ENCODE measurements around the gene ZC3HAV1. TPM values are rescaled to one million over a fixed set of nuclear protein-coding genes. Genes with fewer than 3 reads are reported as not detected.
A peak's percentile ranks its signal among the peaks of the same experiment; 100 is the strongest.
"Not testable (repeated sequence)": the region's sequence is repeated elsewhere in the genome, so short reads cannot be mapped to it uniquely, and the experiment has no call there.

The ZC3HAV1 gene
- total and polyA plus RNA-seq, 4 donors, result 4.1 to 39.5 (median 18.4) TPM

GRCh38 chr7:139034855-139035585, 74.5 kb downstream of the ZC3HAV1 start:
- no peaks in the 10 kb centered on the region for H3K9me3 ChIP-seq (ENCODE audit: control insufficient read depth, low read length)
- 11 to 12% methylated on average over 42 to 47 of the region's 47 CpGs for WGBS, 2 donors
- no peaks in the 10 kb centered on the region for H3K36me3 ChIP-seq (ENCODE audit: control insufficient read depth in 1 of 2, insufficient read depth in 2 of 2, low read length in 1 of 2)
- H3K4me3 ChIP-seq (ENCODE audit: low read length in 2 of 2), result peak overlapping the region; percentile 53 to 57
- no peak overlapping the region for H3K27ac ChIP-seq (ENCODE audit: low read depth in 1 of 2, low read length in 2 of 2)
- ATAC-seq (ENCODE audit: low FRiP score) (peak; percentile 48), DNase-seq (peak; percentile 58 to 72)
- H3K4me1 ChIP-seq (ENCODE audit: control insufficient read depth in 1 of 2, insufficient read depth in 2 of 2, low read length in 2 of 2), result no peaks in the 10 kb centered on the region
- H3K27me3 ChIP-seq (ENCODE audit: control insufficient read depth in 1 of 2, insufficient read depth in 2 of 2, low read length in 1 of 2), result no peaks in the 10 kb centered on the region
- intact Hi-C loops (cut with DNase I), result no loop called here

DNA sequence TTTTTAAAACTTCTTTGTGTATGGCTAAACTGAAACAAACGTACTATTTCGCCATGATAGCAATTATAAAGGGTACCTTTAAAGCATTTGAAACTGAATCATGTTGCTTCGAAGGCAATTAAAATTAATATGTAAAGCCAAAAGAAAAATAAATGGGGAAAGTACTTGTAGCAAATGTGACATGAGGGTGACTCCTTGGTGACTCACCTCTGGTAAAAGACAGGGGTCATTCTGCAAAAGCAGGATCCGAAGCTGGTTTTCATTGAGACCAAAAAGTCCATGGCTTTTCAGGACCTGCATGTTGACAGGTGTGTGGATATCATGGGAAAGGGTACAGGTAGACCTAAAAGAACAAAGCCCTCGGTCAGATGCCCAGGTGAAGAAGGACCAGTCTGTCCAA, 75.2 kb downstream of the ZC3HAV1 start:
- ATAC-seq (ENCODE audit: low FRiP score), result no peak
- 90 to 91% methylated on average over 5 of the region's 5 CpGs for WGBS, 2 donors
- Histone ChIP-seq H3K4me3 (ENCODE audit: low read length in 2 of 2) (no peak overlapping the region), H3K36me3 (ENCODE audit: control insufficient read depth in 1 of 2, insufficient read depth in 2 of 2, low read length in 1 of 2) (no peaks in the 10 kb centered on the region), H3K4me1 (ENCODE audit: control insufficient read depth in 1 of 2, insufficient read depth in 2 of 2, low read length in 2 of 2) (no peaks in the 10 kb centered on the region), H3K27ac (ENCODE audit: low read depth in 1 of 2, low read length in 2 of 2) (no peak overlapping the region), H3K9me3 (ENCODE audit: control insufficient read depth, low read length) (no peaks in the 10 kb centered on the region), H3K27me3 (ENCODE audit: control insufficient read depth in 1 of 2, insufficient read depth in 2 of 2, low read length in 1 of 2) (no peaks in the 10 kb centered on the region)
- intact Hi-C loops (cut with DNase I), result no loop called here
- no peak for DNase-seq

DNA sequence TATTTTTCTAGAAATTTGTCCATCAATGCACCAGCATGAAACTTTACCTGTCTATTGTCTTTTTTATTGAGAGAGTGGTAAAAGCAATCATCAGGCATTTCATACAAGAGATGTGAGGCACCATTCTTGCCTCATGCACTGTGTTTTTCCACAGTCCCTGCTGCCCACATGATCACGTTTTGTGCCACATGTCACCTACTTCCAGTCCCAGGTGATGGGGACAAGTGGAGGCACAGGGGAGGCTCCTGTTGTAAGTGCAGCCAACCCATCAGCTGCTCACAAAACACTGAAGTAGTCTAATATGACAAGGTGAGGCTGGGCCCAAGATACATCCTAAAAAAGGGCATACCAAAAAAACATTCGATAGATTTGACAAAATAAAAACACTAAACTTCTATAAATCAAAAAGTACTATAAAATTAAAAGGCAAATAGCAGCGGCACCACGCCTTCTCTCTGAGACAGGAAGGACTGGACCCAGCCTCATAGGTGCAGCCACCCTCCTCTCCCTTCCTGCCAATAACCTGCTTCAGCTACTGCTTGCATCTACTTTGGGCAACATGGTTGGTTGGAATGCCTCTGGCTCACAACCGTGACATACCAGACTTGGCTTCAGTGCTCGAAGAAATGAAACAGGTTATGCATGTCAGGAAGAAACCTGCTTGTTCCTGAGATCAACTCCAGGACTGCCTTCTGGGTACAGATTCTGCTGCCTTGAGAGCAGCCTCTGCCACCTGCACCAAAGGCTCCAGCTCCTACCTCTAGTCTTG, 76.0 kb downstream of the ZC3HAV1 start:
- no peak for ATAC-seq (ENCODE audit: low FRiP score)

GRCh38 chr7:139032473-139032872, 77.0 kb downstream of the ZC3HAV1 start:
- ATAC-seq (ENCODE audit: low FRiP score) (no peak), DNase-seq (no peak)
- no peaks in the 10 kb centered on the region for H3K27me3 ChIP-seq (ENCODE audit: control insufficient read depth in 1 of 2, insufficient read depth in 2 of 2, low read length in 1 of 2)
- 94 to 95% methylated on average over 4 of the region's 4 CpGs for WGBS, 2 donors
- H3K4me1 ChIP-seq (ENCODE audit: control insufficient read depth in 1 of 2, insufficient read depth in 2 of 2, low read length in 2 of 2), result no peaks in the 10 kb centered on the region
- intact Hi-C loops (cut with DNase I), result no loop called here
- no peaks in the 10 kb centered on the region for H3K9me3 ChIP-seq (ENCODE audit: control insufficient read depth, low read length)
- H3K36me3 ChIP-seq (ENCODE audit: control insufficient read depth in 1 of 2, insufficient read depth in 2 of 2, low read length in 1 of 2), result no peaks in the 10 kb centered on the region
- no peak overlapping the region for H3K27ac ChIP-seq (ENCODE audit: low read depth in 1 of 2, low read length in 2 of 2)
- H3K4me3 ChIP-seq (ENCODE audit: low read length in 2 of 2), result no peak overlapping the region

More for the DNA sequence above, 76.0 kb downstream of the ZC3HAV1 start:
- H3K4me1 ChIP-seq (ENCODE audit: control insufficient read depth in 1 of 2, insufficient read depth in 2 of 2, low read length in 2 of 2), result no peaks in the 10 kb centered on the region
- H3K4me3 ChIP-seq (ENCODE audit: low read length in 2 of 2), result no peak overlapping the region
- no peak for DNase-seq
- H3K27ac ChIP-seq (ENCODE audit: low read depth in 1 of 2, low read length in 2 of 2), result no peak overlapping the region
- intact Hi-C loops (cut with DNase I), result no loop called here
- H3K27me3 ChIP-seq (ENCODE audit: control insufficient read depth in 1 of 2, insufficient read depth in 2 of 2, low read length in 1 of 2), result no peaks in the 10 kb centered on the region
- H3K9me3 ChIP-seq (ENCODE audit: control insufficient read depth, low read length), result no peaks in the 10 kb centered on the region
- 79 to 80% methylated on average over 6 of the region's 6 CpGs for WGBS, 2 donors
- H3K36me3 ChIP-seq (ENCODE audit: control insufficient read depth in 1 of 2, insufficient read depth in 2 of 2, low read length in 1 of 2), result no peaks in the 10 kb centered on the region

DNA sequence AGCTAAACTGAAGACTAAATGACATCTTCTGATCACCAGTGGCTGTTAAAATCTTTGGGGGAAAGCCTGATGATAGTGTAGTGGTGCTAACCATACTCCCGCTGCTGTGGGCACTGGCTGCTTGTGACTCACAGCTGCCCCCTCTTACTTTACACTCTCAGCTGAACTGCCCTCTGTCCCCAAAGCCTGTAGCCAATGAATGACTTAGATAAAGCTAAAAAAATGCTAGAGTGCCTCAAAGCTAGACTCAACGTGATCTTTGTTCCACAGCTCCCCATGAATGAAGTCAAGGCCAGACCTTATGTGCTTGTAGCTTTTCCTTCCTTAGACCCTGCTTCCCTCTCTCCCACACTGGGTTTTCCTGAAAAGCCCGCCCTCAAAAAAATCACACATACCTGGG, 80.2 kb downstream of the ZC3HAV1 start:
- no peak overlapping the region for H3K27ac ChIP-seq (ENCODE audit: low read depth in 1 of 2, low read length in 2 of 2)
- intact Hi-C loops (cut with DNase I), result no loop called here
- DNase-seq (no peak), ATAC-seq (ENCODE audit: low FRiP score) (no peak)
- no peak overlapping the region for H3K4me3 ChIP-seq (ENCODE audit: low read length in 2 of 2)
- H3K4me1 ChIP-seq (ENCODE audit: control insufficient read depth in 1 of 2, insufficient read depth in 2 of 2, low read length in 2 of 2), result no peaks in the 10 kb centered on the region
- 92 to 94% methylated on average over 3 of the region's 3 CpGs for WGBS, 2 donors
- H3K27me3 ChIP-seq (ENCODE audit: control insufficient read depth in 1 of 2, insufficient read depth in 2 of 2, low read length in 1 of 2), result no peaks in the 10 kb centered on the region
- H3K9me3 ChIP-seq (ENCODE audit: control insufficient read depth, low read length), result no peaks in the 10 kb centered on the region
- H3K36me3 ChIP-seq (ENCODE audit: control insufficient read depth in 1 of 2, insufficient read depth in 2 of 2, low read length in 1 of 2), result peaks cover 0 to 1% of the 10 kb centered on the region in 2 donors

DNA sequence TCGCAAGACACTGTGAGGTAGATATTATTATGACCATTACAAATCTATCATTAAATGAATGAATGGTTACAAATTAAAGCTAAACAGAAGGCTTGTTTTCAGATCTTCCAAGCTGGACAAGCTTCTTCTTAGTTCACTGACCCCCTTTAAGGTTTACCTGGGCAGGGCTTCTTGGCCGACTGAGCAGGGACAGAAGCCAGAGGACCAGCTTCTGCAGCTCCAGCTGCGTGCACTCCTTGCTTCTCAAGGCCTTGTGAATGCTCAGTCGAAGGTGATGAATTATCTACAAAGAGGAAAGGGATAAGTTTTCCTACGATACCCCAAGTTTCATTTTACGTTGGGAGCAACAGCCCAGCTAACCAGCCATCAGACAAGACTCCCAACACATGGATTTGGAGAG, 83.0 kb downstream of the ZC3HAV1 start:
- ATAC-seq (ENCODE audit: low FRiP score) (no peak), DNase-seq (no peak)
- intact Hi-C loops (cut with DNase I), result no loop called here
- WGBS, 2 donors, result 89 to 91% methylated on average over 6 of the region's 6 CpGs
- Histone ChIP-seq H3K4me3 (ENCODE audit: low read length in 2 of 2) (no peak overlapping the region), H3K27ac (ENCODE audit: low read depth in 1 of 2, low read length in 2 of 2) (no peak overlapping the region), H3K36me3 (ENCODE audit: control insufficient read depth in 1 of 2, insufficient read depth in 2 of 2, low read length in 1 of 2) (peaks cover 0 to 1% of the 10 kb centered on the region in 2 donors), H3K9me3 (ENCODE audit: control insufficient read depth, low read length) (no peaks in the 10 kb centered on the region), H3K4me1 (ENCODE audit: control insufficient read depth in 1 of 2, insufficient read depth in 2 of 2, low read length in 2 of 2) (no peaks in the 10 kb centered on the region), H3K27me3 (ENCODE audit: control insufficient read depth in 1 of 2, insufficient read depth in 2 of 2, low read length in 1 of 2) (no peaks in the 10 kb centered on the region)

DNA sequence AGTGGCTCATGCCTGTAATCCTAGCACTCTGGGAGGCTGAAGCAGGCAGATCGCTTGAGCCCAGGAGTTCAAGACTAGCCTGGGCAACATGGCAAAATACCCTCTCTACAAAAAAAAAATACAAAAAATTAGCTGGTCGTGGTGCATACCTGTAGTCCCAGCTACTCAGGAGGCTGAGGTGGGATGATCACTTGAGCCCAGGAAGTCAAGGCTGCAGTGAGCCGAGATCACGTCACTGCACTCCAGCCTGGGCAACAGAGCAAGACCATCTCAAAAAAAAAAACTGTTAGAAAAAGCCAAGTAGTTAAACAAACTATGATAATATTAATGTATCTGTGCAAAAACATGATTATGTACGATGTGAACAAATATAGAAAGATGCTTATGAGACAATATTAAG, 83.7 kb downstream of the ZC3HAV1 start:
- intact Hi-C loops (cut with DNase I); DNase-seq; H3K27me3 ChIP-seq (ENCODE audit: control insufficient read depth in 1 of 2, insufficient read depth in 2 of 2, low read length in 1 of 2); H3K9me3 ChIP-seq (ENCODE audit: control insufficient read depth, low read length); H3K27ac ChIP-seq (ENCODE audit: low read depth in 1 of 2, low read length in 2 of 2); H3K36me3 ChIP-seq (ENCODE audit: control insufficient read depth in 1 of 2, insufficient read depth in 2 of 2, low read length in 1 of 2); H3K4me3 ChIP-seq (ENCODE audit: low read length in 2 of 2); ATAC-seq (ENCODE audit: low FRiP score); H3K4me1 ChIP-seq (ENCODE audit: control insufficient read depth in 1 of 2, insufficient read depth in 2 of 2, low read length in 2 of 2): not testable (repeated sequence)
- 86 to 91% methylated on average over 5 of the region's 5 CpGs for WGBS, 2 donors

DNA sequence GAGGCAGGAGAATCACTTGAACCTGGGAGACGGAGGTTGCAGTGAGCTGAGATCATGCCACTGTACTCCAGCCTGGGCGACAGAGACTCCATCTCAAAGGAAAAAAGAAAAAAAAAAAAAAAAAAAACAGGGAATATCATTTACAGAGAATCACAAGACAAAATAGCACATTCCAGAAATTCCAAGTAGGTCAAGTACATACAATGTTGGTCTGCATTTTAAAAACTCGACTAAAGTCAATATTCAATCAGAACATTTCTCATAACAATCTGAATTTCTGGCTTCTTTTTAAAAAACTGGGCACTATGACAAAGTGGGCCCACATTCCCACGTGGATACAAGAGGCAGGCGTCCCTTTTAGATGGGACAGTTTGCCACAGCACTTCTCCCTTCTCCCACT, 86.4 kb downstream of the ZC3HAV1 start:
- Histone ChIP-seq H3K9me3 (ENCODE audit: control insufficient read depth, low read length) (no peaks in the 10 kb centered on the region), H3K4me1 (ENCODE audit: control insufficient read depth in 1 of 2, insufficient read depth in 2 of 2, low read length in 2 of 2) (no peaks in the 10 kb centered on the region), H3K4me3 (ENCODE audit: low read length in 2 of 2) (no peak overlapping the region), H3K27me3 (ENCODE audit: control insufficient read depth in 1 of 2, insufficient read depth in 2 of 2, low read length in 1 of 2) (no peaks in the 10 kb centered on the region), H3K27ac (ENCODE audit: low read depth in 1 of 2, low read length in 2 of 2) (no peak overlapping the region), H3K36me3 (ENCODE audit: control insufficient read depth in 1 of 2, insufficient read depth in 2 of 2, low read length in 1 of 2) (peaks cover 0 to 1% of the 10 kb centered on the region in 2 donors)
- no peak for ATAC-seq (ENCODE audit: low FRiP score)
- intact Hi-C loops (cut with DNase I), result no loop called here
- DNase-seq, result no peak
- 44 to 63% methylated on average over 5 of the region's 5 CpGs for WGBS, 2 donors

DNA sequence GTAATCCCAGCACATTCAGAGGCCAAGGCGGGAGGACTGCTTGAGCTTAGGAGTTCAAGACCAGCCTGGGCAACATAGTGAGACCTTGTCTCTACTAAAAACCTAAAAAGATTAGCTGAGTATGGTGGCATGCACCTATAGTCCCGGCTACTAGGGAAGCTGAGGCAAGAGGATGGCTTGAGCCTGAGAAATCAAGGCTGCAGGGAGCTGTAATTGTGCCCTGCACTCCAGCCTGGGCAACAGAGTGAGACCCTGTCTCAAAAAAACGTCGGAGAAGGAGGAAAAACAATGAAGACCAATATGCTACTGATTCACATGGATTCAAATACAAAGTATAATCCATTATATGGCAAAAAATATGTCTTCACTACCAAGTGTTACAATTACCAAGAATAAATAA, 87.2 kb downstream of the ZC3HAV1 start:
- intact Hi-C loops (cut with DNase I), result no loop called here
- no peak overlapping the region for H3K27ac ChIP-seq (ENCODE audit: low read depth in 1 of 2, low read length in 2 of 2)
- H3K36me3 ChIP-seq (ENCODE audit: control insufficient read depth in 1 of 2, insufficient read depth in 2 of 2, low read length in 1 of 2), result peaks cover 0 to 1% of the 10 kb centered on the region in 2 donors
- DNase-seq, result no peak
- WGBS, 2 donors, result 72 to 85% methylated on average over 4 of the region's 4 CpGs
- no peaks in the 10 kb centered on the region for H3K27me3 ChIP-seq (ENCODE audit: control insufficient read depth in 1 of 2, insufficient read depth in 2 of 2, low read length in 1 of 2)
- H3K4me1 ChIP-seq (ENCODE audit: control insufficient read depth in 1 of 2, insufficient read depth in 2 of 2, low read length in 2 of 2), result no peaks in the 10 kb centered on the region
- no peak for ATAC-seq (ENCODE audit: low FRiP score)
- H3K4me3 ChIP-seq (ENCODE audit: low read length in 2 of 2), result no peak overlapping the region
- no peaks in the 10 kb centered on the region for H3K9me3 ChIP-seq (ENCODE audit: control insufficient read depth, low read length)
